Parathyroid adenoma (tissue), 2 donors: ENCODE results near the gene C3.

Experiments used
- H2AFZ ChIP-seq: fragments of 300-600 bp; sonication (generic); one replicate; pipeline ENCODE4 v1.7.0; 2017; ENCODE audit warnings: antibody characterized with exemption, mild to moderate bottlenecking
- H3K27ac ChIP-seq: fragments of 300-600 bp; sonication (generic); one replicate; pipeline ENCODE4 v1.7.0; 2017
- H3K27me3 ChIP-seq: fragments of 300-600 bp; sonication (generic); one replicate; pipeline ENCODE4 v1.7.0; 2017; ENCODE audit warnings: low read length; ENCODE audit not compliant: control insufficient read depth, insufficient read depth
- H3K36me3 ChIP-seq: fragments of 300-600 bp; sonication (generic); one replicate; pipeline ENCODE4 v1.7.0; 2017; ENCODE audit warnings: low read length; ENCODE audit not compliant: control insufficient read depth, insufficient read depth
- H3K4me1 ChIP-seq: fragments of 300-600 bp; sonication (generic); one replicate; pipeline ENCODE4 v1.7.0; 2017; ENCODE audit warnings: control low read depth
- H3K4me2 ChIP-seq: fragments of 300-600 bp; sonication (generic); one replicate; pipeline ENCODE4 v1.7.0; 2017; ENCODE audit warnings: low read length
- H3K4me3 ChIP-seq: fragments of 300-600 bp; sonication (generic); one replicate; pipeline ENCODE4 v1.7.0; 2017; ENCODE audit warnings: low read depth, low read length
- H3K79me2 ChIP-seq: fragments of 300-600 bp; sonication (generic); one replicate; pipeline ENCODE4 v1.7.0; 2017; ENCODE audit warnings: control low read depth
- H3K9ac ChIP-seq: fragments of 300-600 bp; sonication (generic); one replicate; pipeline ENCODE4 v1.7.0; 2017; ENCODE audit warnings: mild to moderate bottlenecking
- H3K9me3 ChIP-seq: fragments of 300-600 bp; sonication (generic); one replicate; pipeline ENCODE4 v1.7.0; 2017; ENCODE audit warnings: low read length; ENCODE audit not compliant: control insufficient read depth
- CTCF ChIP-seq: fragments of 300-600 bp; sonication (generic); IDR thresholded peaks from one replicate; pipeline ENCODE4 v1.7.0; 2017; ENCODE audit warnings: antibody characterized with exemption, mild to moderate bottlenecking
- donor health status: primary hyperparathyroidism.

Gene C3

GRCh38 chr19:6730941-6731670 lies 10.7 kb upstream of the C3 start:
- Histone ChIP-seq H3K27me3 (no peaks in the 10 kb centered on the region), H3K36me3 (no peaks in the 10 kb centered on the region), H3K4me2 (no peak overlapping the region), H3K9ac (no peak overlapping the region), H3K4me1 (peaks cover 1% of the 10 kb centered on the region), H2AFZ (no peak overlapping the region), H3K79me2 (no peaks in the 10 kb centered on the region), H3K4me3 (no peak overlapping the region), H3K9me3 (no peaks in the 10 kb centered on the region), H3K27ac (no peak overlapping the region)
- no peak for TF ChIP-seq CTCF

GRCh38 chr19:6730153-6730804 lies 9.8 kb upstream of the C3 start:
- Histone ChIP-seq H2AFZ (no peak overlapping the region), H3K9me3 (no peaks in the 10 kb centered on the region), H3K27ac (no peak overlapping the region), H3K4me1 (no peaks in the 10 kb centered on the region), H3K27me3 (no peaks in the 10 kb centered on the region), H3K79me2 (no peaks in the 10 kb centered on the region), H3K4me2 (no peak overlapping the region), H3K4me3 (no peak overlapping the region), H3K9ac (no peak overlapping the region), H3K36me3 (no peaks in the 10 kb centered on the region)
- no peak for TF ChIP-seq CTCF

- Histone ChIP-seq H3K27me3 (no peaks in the 10 kb centered on the region), H3K9ac (no peak overlapping the region), H2AFZ (no peak overlapping the region), H3K4me2 (no peak overlapping the region), H3K27ac (no peak overlapping the region), H3K9me3 (no peaks in the 10 kb centered on the region), H3K79me2 (no peaks in the 10 kb centered on the region), H3K36me3 (no peaks in the 10 kb centered on the region), H3K4me1 (no peaks in the 10 kb centered on the region), H3K4me3 (no peak overlapping the region)
- no peak for TF ChIP-seq CTCF
Observed at GRCh38 chr19:6729573-6730152, 9.2 kb upstream of the C3 start.

GRCh38 chr19:6728346-6728745 lies 7.9 kb upstream of the C3 start:
- Histone ChIP-seq H3K9me3 (no peaks in the 10 kb centered on the region), H3K79me2 (no peaks in the 10 kb centered on the region), H3K9ac (no peak overlapping the region), H3K4me3 (no peak overlapping the region), H3K4me1 (no peaks in the 10 kb centered on the region), H3K4me2 (no peak overlapping the region), H3K27me3 (no peaks in the 10 kb centered on the region), H2AFZ (no peak overlapping the region), H3K36me3 (no peaks in the 10 kb centered on the region), H3K27ac (no peak overlapping the region)
- no peak for TF ChIP-seq CTCF
